Natural killer cell treated with Interleukin-12 subunit alpha and Interleukin-12 subunit beta and Interleukin-15 and Interleukin-18, amount 100 ng/mL, for 72 hours (primary cell): Measurements from ENCODE around the gene TMEM154. TPM values are rescaled to one million over a fixed set of nuclear protein-coding genes. Genes with fewer than 3 reads are reported as not detected.

Source experiments
- ATAC-seq, 2 donors: fragments of 150-1000 bp; cut with Tn5 transposase in 1 of 2; sonication (Bioruptor Pico), chemical (Tn5 transposase) in 1 of 2; 2 replicates each; pipeline ENCODE4 v1.10.0; 2021
- DNase-seq: peaks from one replicate; pipeline ENCODE4 v3.0.0; 2022; ENCODE audit warnings: low spot score
- H3K27ac Mint-ChIP-seq, 2 donors: 1 replicate in 1 of 2; 2 replicates in 1 of 2; pipeline ENCODE4 v1.8.0; 2022; ENCODE audit warnings: mixed read lengths in 2 of 2, mild to moderate bottlenecking in 1 of 2, moderate library complexity in 1 of 2
- H3K27me3 Mint-ChIP-seq, 2 donors: 1 replicate in 1 of 2; 2 replicates in 1 of 2; pipeline ENCODE4 v1.8.0; 2022; ENCODE audit warnings: mixed read lengths in 2 of 2
- H3K36me3 Mint-ChIP-seq: one replicate; pipeline ENCODE4 v1.8.0; 2022; ENCODE audit warnings: mixed read lengths
- H3K4me1 Mint-ChIP-seq, 2 donors: 1 replicate in 1 of 2; 2 replicates in 1 of 2; pipeline ENCODE4 v1.8.0; 2022; ENCODE audit warnings: low read depth in 2 of 2, mixed read lengths in 2 of 2, mild to moderate bottlenecking in 1 of 2
- H3K4me3 Mint-ChIP-seq: one replicate; pipeline ENCODE4 v1.8.0; 2022; ENCODE audit warnings: mixed read lengths
- H3K9me3 Mint-ChIP-seq: 2 replicates; pipeline ENCODE4 v1.8.0; 2022; ENCODE audit warnings: mixed read lengths
- total RNA-seq, 2 donors: library from RNA; stranded (reverse); gene quantifications; one replicate each; pipeline ENCODE4 v1.2.3, GENCODE V29; 2022

Gene TMEM154
- total RNA-seq, 2 donors from 2014 or later = 14.9 to 23.2 TPM

GRCh38 chr4:152687974-152688599, 8.3 kb upstream of the TMEM154 start:
- peaks cover 3 to 7% of the 10 kb centered on the region in 2 donors for H3K4me1 Mint-ChIP-seq
- H3K4me3 Mint-ChIP-seq = no peak overlapping the region
- H3K9me3 Mint-ChIP-seq = no peaks in the 10 kb centered on the region
- H3K36me3 Mint-ChIP-seq = no peaks in the 10 kb centered on the region
- no peak overlapping the region for H3K27ac Mint-ChIP-seq
- peaks cover 8 to 14% of the 10 kb centered on the region in 2 donors for H3K27me3 Mint-ChIP-seq
- no peak for DNase-seq
- ATAC-seq = no peak

- Mint-ChIP-seq H3K27me3 (peaks cover 8 to 14% of the 10 kb centered on the region in 2 donors), H3K9me3 (no peaks in the 10 kb centered on the region), H3K4me1 (peaks cover 3 to 7% of the 10 kb centered on the region in 2 donors), H3K4me3 (no peak overlapping the region), H3K27ac (no peak overlapping the region), H3K36me3 (no peaks in the 10 kb centered on the region)
- DNase-seq = no peak
- no peak for ATAC-seq
Measured at GRCh38 chr4:152686452-152687013, 6.7 kb upstream of the TMEM154 start.

- ATAC-seq = no peak
- H3K4me1 Mint-ChIP-seq = peaks cover 10 to 22% of the 10 kb centered on the region in 2 donors
- H3K36me3 Mint-ChIP-seq = no peaks in the 10 kb centered on the region
- H3K4me3 Mint-ChIP-seq = no peak overlapping the region
- no peak overlapping the region for H3K27ac Mint-ChIP-seq
- H3K9me3 Mint-ChIP-seq = no peaks in the 10 kb centered on the region
- DNase-seq = no peak
- peaks cover 4 to 8% of the 10 kb centered on the region in 2 donors for H3K27me3 Mint-ChIP-seq
Measured at GRCh38 chr4:152684587-152684986, 4.8 kb upstream of the TMEM154 start.

GRCh38 chr4:152684007-152684406, 4.2 kb upstream of the TMEM154 start:
- Mint-ChIP-seq H3K27me3 (peaks cover 4 to 8% of the 10 kb centered on the region in 2 donors), H3K4me1 (peaks cover 13 to 28% of the 10 kb centered on the region in 2 donors), H3K27ac (no peak overlapping the region), H3K4me3 (no peak overlapping the region), H3K9me3 (no peaks in the 10 kb centered on the region), H3K36me3 (no peaks in the 10 kb centered on the region)
- DNase-seq = no peak
- no peak for ATAC-seq

GRCh38 chr4:152682143-152682941, 2.5 kb upstream of the TMEM154 start:
- DNase-seq = no peak
- Mint-ChIP-seq H3K27me3 (no peaks in the 10 kb centered on the region), H3K4me1 (peaks cover 16 to 43% of the 10 kb centered on the region in 2 donors), H3K4me3 (no peak overlapping the region), H3K9me3 (no peaks in the 10 kb centered on the region), H3K27ac (peak overlapping the region in 1 of 2 donors; percentile 32), H3K36me3 (no peaks in the 10 kb centered on the region)
- no peak for ATAC-seq

- Mint-ChIP-seq H3K36me3 (no peaks in the 10 kb centered on the region), H3K27me3 (no peaks in the 10 kb centered on the region), H3K4me3 (peak overlapping the region; percentile 68), H3K9me3 (no peaks in the 10 kb centered on the region), H3K27ac (peak overlapping the region in 1 of 2 donors; percentile 83), H3K4me1 (peaks cover 16 to 47% of the 10 kb centered on the region in 2 donors)
- ATAC-seq (peak in 1 of 2 donors; percentile 71), DNase-seq (no peak)
Measured at GRCh38 chr4:152680988-152681603, 1.3 kb upstream of the TMEM154 start.

GRCh38 chr4:152678841-152679240, 956 bp downstream of the TMEM154 start:
- Mint-ChIP-seq H3K27me3 (no peaks in the 10 kb centered on the region), H3K4me1 (peaks cover 19 to 40% of the 10 kb centered on the region in 2 donors), H3K4me3 (peak overlapping the region; percentile 92), H3K9me3 (no peaks in the 10 kb centered on the region), H3K36me3 (no peaks in the 10 kb centered on the region), H3K27ac (peak overlapping the region; percentile 83 to 85)
- no peak for DNase-seq
- no peak for ATAC-seq

GRCh38 chr4:152677117-152677516, 2.7 kb downstream of the TMEM154 start:
- peak overlapping the region in 1 of 2 donors; percentile 51 for H3K27ac Mint-ChIP-seq
- no peaks in the 10 kb centered on the region for H3K9me3 Mint-ChIP-seq
- peak overlapping the region; percentile 40 for H3K4me3 Mint-ChIP-seq
- DNase-seq (no peak), ATAC-seq (no peak)
- H3K27me3 Mint-ChIP-seq = no peaks in the 10 kb centered on the region
- H3K4me1 Mint-ChIP-seq = peaks cover 19 to 40% of the 10 kb centered on the region in 2 donors
- H3K36me3 Mint-ChIP-seq = no peaks in the 10 kb centered on the region

- Mint-ChIP-seq H3K9me3 (no peaks in the 10 kb centered on the region), H3K4me3 (peak overlapping the region; percentile 40), H3K36me3 (no peaks in the 10 kb centered on the region), H3K4me1 (peaks cover 19 to 38% of the 10 kb centered on the region in 2 donors), H3K27ac (peak overlapping the region in 1 of 2 donors; percentile 51), H3K27me3 (no peaks in the 10 kb centered on the region)
- ATAC-seq (no peak), DNase-seq (no peak)
Measured at GRCh38 chr4:152676052-152676854, 3.5 kb downstream of the TMEM154 start.

- ATAC-seq = no peak
Measured at GRCh38 chr4:152674359-152674758, 5.4 kb downstream of the TMEM154 start.

GRCh38 chr4:152673489-152673888, 6.3 kb downstream of the TMEM154 start:
- Mint-ChIP-seq H3K9me3 (no peaks in the 10 kb centered on the region), H3K4me1 (peaks cover 8 to 13% of the 10 kb centered on the region in 2 donors), H3K27ac (no peak overlapping the region), H3K4me3 (no peak overlapping the region), H3K27me3 (no peaks in the 10 kb centered on the region), H3K36me3 (no peaks in the 10 kb centered on the region)
- no peak for DNase-seq
- ATAC-seq = no peak

More at GRCh38 chr4:152674359-152674758, 5.4 kb downstream of the TMEM154 start:
- no peaks in the 10 kb centered on the region for H3K27me3 Mint-ChIP-seq
- H3K27ac Mint-ChIP-seq = peak overlapping the region in 1 of 2 donors; percentile 27
- no peaks in the 10 kb centered on the region for H3K9me3 Mint-ChIP-seq
- no peaks in the 10 kb centered on the region for H3K36me3 Mint-ChIP-seq
- no peak overlapping the region for H3K4me3 Mint-ChIP-seq
- DNase-seq = no peak
- H3K4me1 Mint-ChIP-seq = peaks cover 11 to 22% of the 10 kb centered on the region in 2 donors

GRCh38 chr4:152672206-152673092, 7.3 kb downstream of the TMEM154 start:
- no peaks in the 10 kb centered on the region for H3K36me3 Mint-ChIP-seq
- no peaks in the 10 kb centered on the region for H3K27me3 Mint-ChIP-seq
- no peaks in the 10 kb centered on the region for H3K9me3 Mint-ChIP-seq
- no peak overlapping the region for H3K4me3 Mint-ChIP-seq
- H3K4me1 Mint-ChIP-seq = peaks cover 4 to 5% of the 10 kb centered on the region in 2 donors
- DNase-seq (no peak), ATAC-seq (no peak)
- no peak overlapping the region for H3K27ac Mint-ChIP-seq
